ENCODE measurements around the gene CYYR1. TPM values are rescaled to one million over a fixed set of nuclear protein-coding genes. Genes with fewer than 3 reads are reported as not detected.

CYYR1 gene
- total RNA-seq = 29.6 TPM

- H3K27ac ChIP-seq = peak within 1 kb of the TSS; percentile 17 to 60
- TF ChIP-seq, protein P1, sequence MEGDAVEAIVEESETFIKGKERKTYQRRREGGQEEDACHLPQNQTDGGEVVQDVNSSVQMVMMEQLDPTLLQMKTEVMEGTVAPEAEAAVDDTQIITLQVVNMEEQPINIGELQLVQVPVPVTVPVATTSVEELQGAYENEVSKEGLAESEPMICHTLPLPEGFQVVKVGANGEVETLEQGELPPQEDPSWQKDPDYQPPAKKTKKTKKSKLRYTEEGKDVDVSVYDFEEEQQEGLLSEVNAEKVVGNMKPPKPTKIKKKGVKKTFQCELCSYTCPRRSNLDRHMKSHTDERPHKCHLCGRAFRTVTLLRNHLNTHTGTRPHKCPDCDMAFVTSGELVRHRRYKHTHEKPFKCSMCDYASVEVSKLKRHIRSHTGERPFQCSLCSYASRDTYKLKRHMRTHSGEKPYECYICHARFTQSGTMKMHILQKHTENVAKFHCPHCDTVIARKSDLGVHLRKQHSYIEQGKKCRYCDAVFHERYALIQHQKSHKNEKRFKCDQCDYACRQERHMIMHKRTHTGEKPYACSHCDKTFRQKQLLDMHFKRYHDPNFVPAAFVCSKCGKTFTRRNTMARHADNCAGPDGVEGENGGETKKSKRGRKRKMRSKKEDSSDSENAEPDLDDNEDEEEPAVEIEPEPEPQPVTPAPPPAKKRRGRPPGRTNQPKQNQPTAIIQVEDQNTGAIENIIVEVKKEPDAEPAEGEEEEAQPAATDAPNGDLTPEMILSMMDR (IDR thresholded peaks at IDR 0.05) = no peak
- DNase-seq (ENCODE audit: low spot score in 2 of 2) = no peak
Observed at GRCh38 chr21:26572702-26573381, at the start of gene CYYR1. CYYR1 (minus strand) TSS chr21:26573286; CDS start chr21:26572940, 346 bp downstream.

DNA sequence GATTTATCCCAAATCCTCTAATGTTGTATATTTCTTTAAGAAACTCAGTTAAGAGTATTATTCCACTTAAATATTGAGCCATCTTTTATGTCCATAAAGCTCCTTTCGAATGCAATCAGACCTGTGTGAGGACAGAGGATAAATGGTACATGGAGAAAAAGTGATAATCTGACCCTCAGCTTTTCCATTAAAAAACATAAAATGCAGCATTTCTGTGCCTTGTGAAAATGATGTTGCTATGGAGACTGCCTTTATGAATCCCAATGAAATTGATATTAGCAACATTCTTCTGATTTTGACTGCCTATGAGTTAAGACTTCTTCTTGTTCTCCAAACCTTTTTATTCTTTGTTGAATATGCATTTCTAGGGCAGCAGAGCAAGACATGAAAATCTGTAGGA, 44.1 kb upstream of the CYYR1 start:
- no peaks in the 10 kb centered on the region for H3K27me3 ChIP-seq
- DNase-seq (ENCODE audit: low spot score in 2 of 2) = no peak
- H3K9me3 ChIP-seq = no peaks in the 10 kb centered on the region
- no peaks in the 10 kb centered on the region for H3K4me1 ChIP-seq
- no peak overlapping the region for H3K27ac ChIP-seq
- TF ChIP-seq, protein P1 (IDR thresholded peaks at IDR 0.05) = no peak
- H3K36me3 ChIP-seq = no peaks in the 10 kb centered on the region
- intact Hi-C loops (cut with DNase I) = no loop called here
- no peak overlapping the region for H3K4me3 ChIP-seq

More at GRCh38 chr21:26572702-26573381, at the start of gene CYYR1:
- Histone ChIP-seq H3K4me1 (no peaks in the 10 kb centered on the region), H3K4me3 (peak within 1 kb of the TSS; percentile 46 to 63), H3K27me3 (no peaks in the 10 kb centered on the region), H3K36me3 (no peaks in the 10 kb centered on the region), H3K9me3 (no peaks in the 10 kb centered on the region)
- intact Hi-C loops (cut with DNase I) = no loop called here

- no peak for DNase-seq (ENCODE audit: low spot score in 2 of 2)
- TF ChIP-seq, protein P1 (IDR thresholded peaks at IDR 0.05) = no peak
- intact Hi-C loops (cut with DNase I) = no loop called here
Observed at GRCh38 chr21:26614251-26614650, 41.2 kb upstream of the CYYR1 start.

DNA sequence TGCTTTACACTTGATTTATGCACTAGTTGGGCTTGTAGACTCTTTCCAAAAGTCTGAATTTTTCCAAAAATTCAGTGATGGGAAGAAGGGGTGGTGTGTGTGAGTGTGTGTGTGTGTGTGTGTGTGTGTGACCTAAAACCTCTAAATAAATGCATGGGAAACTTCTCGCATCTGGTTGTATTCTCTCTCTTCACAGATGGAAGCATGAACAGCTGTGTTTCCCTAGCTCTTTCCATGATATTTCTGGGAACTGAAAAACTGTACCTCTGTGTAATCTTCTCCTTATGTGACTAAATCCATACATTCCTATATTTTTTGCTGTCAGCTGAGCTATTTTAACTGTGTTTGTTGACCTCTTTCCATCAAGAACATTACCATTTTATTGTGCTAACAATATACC, 26.2 kb upstream of the CYYR1 start:
- Histone ChIP-seq H3K36me3 (no peaks in the 10 kb centered on the region), H3K9me3 (no peaks in the 10 kb centered on the region), H3K27ac (no peak overlapping the region), H3K4me3 (no peak overlapping the region), H3K27me3 (no peaks in the 10 kb centered on the region), H3K4me1 (no peaks in the 10 kb centered on the region)
- TF ChIP-seq, protein P1 (IDR thresholded peaks at IDR 0.05) = no peak
- intact Hi-C loops (cut with DNase I) = no loop called here
- no peak for DNase-seq (ENCODE audit: low spot score in 2 of 2)

More at GRCh38 chr21:26614251-26614650, 41.2 kb upstream of the CYYR1 start:
- no peak overlapping the region for H3K4me3 ChIP-seq
- no peaks in the 10 kb centered on the region for H3K36me3 ChIP-seq
- no peak overlapping the region for H3K27ac ChIP-seq
- no peaks in the 10 kb centered on the region for H3K9me3 ChIP-seq
- no peaks in the 10 kb centered on the region for H3K4me1 ChIP-seq
- no peaks in the 10 kb centered on the region for H3K27me3 ChIP-seq

- intact Hi-C loops (cut with DNase I) = no loop called here
- no peak for DNase-seq (ENCODE audit: low spot score in 2 of 2)
- Histone ChIP-seq H3K9me3 (no peaks in the 10 kb centered on the region), H3K27ac (no peak overlapping the region), H3K36me3 (no peaks in the 10 kb centered on the region), H3K4me1 (no peaks in the 10 kb centered on the region), H3K27me3 (no peaks in the 10 kb centered on the region), H3K4me3 (no peak overlapping the region)
- TF ChIP-seq, protein P1 (IDR thresholded peaks at IDR 0.05) = no peak
Observed at GRCh38 chr21:26597981-26598380, 24.9 kb upstream of the CYYR1 start.

Data from ascending aorta (tissue), 2 donors.